HepG2 (cell line): ENCODE measurements around the gene TEDC2. TPM values are rescaled to one million over a fixed set of nuclear protein-coding genes. Genes with fewer than 3 reads are reported as not detected.

Experiments used
- ARID5B ChIP-seq: IDR thresholded peaks from 2 replicates; pipeline ENCODE4 v1.4.0; 2020; ENCODE audit warnings: mild to moderate bottlenecking, missing genetic modification reagents
- BCL3 ChIP-seq: sonication (generic); formaldehyde crosslinking; IDR thresholded peaks from 2 replicates; pipeline ENCODE4 v1.5.1; 2020; ENCODE audit warnings: mild to moderate bottlenecking, missing genetic modification reagents, moderate library complexity
- HOXA9 ChIP-seq: sonication (generic); formaldehyde crosslinking; IDR thresholded peaks from 2 replicates; pipeline ENCODE4 v1.8.1; 2022; ENCODE audit warnings: missing genetic modification reagents, mild to moderate bottlenecking, moderate library complexity, borderline replicate concordance
- IKZF4 ChIP-seq: sonication (generic); formaldehyde crosslinking; IDR thresholded peaks from 2 replicates; pipeline ENCODE4 v1.5.1; 2020; ENCODE audit warnings: borderline replicate concordance, mild to moderate bottlenecking, low read depth, missing genetic modification reagents; ENCODE audit errors: not compliant biosample characterization
- IRF9 ChIP-seq: sonication (generic); formaldehyde crosslinking; IDR thresholded peaks from 2 replicates; pipeline ENCODE4 v1.8.0; 2022; ENCODE audit warnings: missing genetic modification reagents, mild to moderate bottlenecking, borderline replicate concordance
- MLLT10 ChIP-seq: sonication (generic); formaldehyde crosslinking; IDR thresholded peaks from 2 replicates; pipeline ENCODE4 v1.4.0; 2020; ENCODE audit warnings: missing genetic modification reagents
- NCOR1 ChIP-seq: fragments of 200-600 bp; sonication (generic); IDR thresholded peaks from 2 replicates; pipeline ENCODE4 v1.7.0; 2017; ENCODE audit warnings: antibody characterized with exemption, low read length, borderline replicate concordance
- RAD21 ChIP-seq: fragments of 450-650 bp; formaldehyde crosslinking; IDR thresholded peaks from 2 replicates; pipeline ENCODE4 v1.5.0; 2020; ENCODE audit warnings: mild to moderate bottlenecking
- XBP1 ChIP-seq: sonication (generic); formaldehyde crosslinking; IDR thresholded peaks from 2 replicates; pipeline ENCODE4 v1.5.0; 2020; ENCODE audit warnings: missing genetic modification reagents
- ZBTB38 ChIP-seq: sonication (generic); formaldehyde crosslinking; IDR thresholded peaks from 2 replicates; pipeline ENCODE4 v1.5.1; 2020; ENCODE audit warnings: mild to moderate bottlenecking, missing genetic modification reagents
- ZBTB7B ChIP-seq: sonication (generic); formaldehyde crosslinking; IDR thresholded peaks from 2 replicates; pipeline ENCODE4 v1.4.0; 2020; ENCODE audit warnings: missing genetic modification reagents
- ZNF225 ChIP-seq: sonication (generic); formaldehyde crosslinking; IDR thresholded peaks from 2 replicates; pipeline ENCODE4 v1.4.0; 2020; ENCODE audit warnings: mild to moderate bottlenecking, missing genetic modification reagents
- ZNF543 ChIP-seq: sonication (generic); formaldehyde crosslinking; IDR thresholded peaks from 2 replicates; pipeline ENCODE4 v1.4.0; 2020; ENCODE audit warnings: mild to moderate bottlenecking, missing genetic modification reagents
- ZNF609 ChIP-seq: sonication (generic); formaldehyde crosslinking; IDR thresholded peaks from 2 replicates; pipeline ENCODE4 v1.4.0; 2020; ENCODE audit warnings: mild to moderate bottlenecking, missing genetic modification reagents, borderline replicate concordance
- ZNF776 ChIP-seq: sonication (generic); formaldehyde crosslinking; IDR thresholded peaks from 2 replicates; pipeline ENCODE4 v1.4.0; 2020; ENCODE audit warnings: mild to moderate bottlenecking, missing genetic modification reagents
- ZNF777 ChIP-seq: sonication (generic); formaldehyde crosslinking; IDR thresholded peaks from 2 replicates; pipeline ENCODE4 v1.4.0; 2020; ENCODE audit warnings: missing genetic modification reagents
- ZNF788 ChIP-seq: sonication (generic); formaldehyde crosslinking; IDR thresholded peaks from 2 replicates; pipeline ENCODE4 v1.5.0; 2020; ENCODE audit warnings: mild to moderate bottlenecking, missing genetic modification reagents, borderline replicate concordance
- polyA plus RNA-seq, 8 experiments: library from polyadenylated mRNA; depleted of rRNA in 3 of 8; stranded (reverse) in 7 of 8; unstranded in 1 of 8; fragments of >200 nt; fragmentation: Illumina TruSeq in 4 of 8; extraction: Trizol in 4 of 8; gene quantifications; 2 replicates each; pipeline versions ENCODE4 v1.2.1 to v1.2.3, GENCODE V29; 2011 to 2016; ENCODE audit warnings: low read depth in 4 of 8, missing spikeins in 1 of 8, mixed read lengths in 1 of 8; ENCODE audit not compliant: insufficient read depth in 1 of 8
- total RNA-seq, 5 experiments: library from RNA; depleted of rRNA; stranded (reverse); fragments of >200 nt; fragmentation: Illumina TruSeq; extraction: Trizol; gene quantifications; 2 replicates each; pipeline ENCODE4 v1.2.3, GENCODE V29; 2016; ENCODE audit warnings: low read depth in 1 of 5

TEDC2 gene
- total and polyA plus RNA-seq, 2 of the 13 experiments (the other 11 are each of a cell fraction or from before 2014, with no cell fraction given), result 6.2 to 24.4 TPM

- TF ChIP-seq ZNF609 (CRISPR knock-in tag), result 0 out of 2 replicates have a peak, but pooled peaks have one; percentile 48
- TF ChIP-seq RAD21 (CRISPR knock-in tag), result no peak
- peak; percentile 98 for TF ChIP-seq ZNF777
- no peak for TF ChIP-seq ZNF788 (CRISPR knock-in tag)
- TF ChIP-seq ZBTB7B (CRISPR knock-in tag), result no peak; the same call in 1 of the 2 replicates
- 0 out of 2 replicates have a peak, but pooled peaks have one; percentile 41 for TF ChIP-seq HOXA9
- TF ChIP-seq BCL3 (CRISPR knock-in tag), result peak; percentile 9; the same call in 1 of the 2 replicates
- TF ChIP-seq XBP1, result no peak
- TF ChIP-seq NCOR1, result no peak
- 0 out of 2 replicates have a peak, but pooled peaks have one; percentile 70 for TF ChIP-seq ZNF543
- peak; percentile 16 for TF ChIP-seq IKZF4 (CRISPR knock-in tag)
- no peak for TF ChIP-seq MLLT10
- TF ChIP-seq ZNF225 (CRISPR knock-in tag), result peak; percentile 85
- TF ChIP-seq ARID5B (CRISPR knock-in tag), result 0 out of 2 replicates have a peak, but pooled peaks have one; percentile 18
- TF ChIP-seq IRF9, result peak; percentile 72; the same call in 1 of the 2 replicates
- peak; percentile 92; the same call in 1 of the 2 replicates for TF ChIP-seq ZBTB38
- peak; percentile 80 for TF ChIP-seq ZNF776
Measured at GRCh38 chr16:2428784-2429033, 31.2 kb upstream of the TEDC2 start (continued).
